Rectal smooth muscle tissue (tissue), 1 donor: ENCODE measurements around the gene FAM124B.
"Not testable (repeated sequence)": the region's sequence is repeated elsewhere in the genome, so short reads cannot be mapped to it uniquely, and the experiment has no call there.

Experiments
- H3K27ac ChIP-seq: one replicate; pipeline ENCODE4 v1.7.0; 2013; ENCODE audit warnings: low read depth, low read length, inconsistent platforms
- H3K27me3 ChIP-seq: one replicate; pipeline ENCODE4 v1.7.0; 2013; ENCODE audit warnings: low read length; ENCODE audit not compliant: control insufficient read depth, insufficient read depth
- H3K36me3 ChIP-seq: one replicate; pipeline ENCODE4 v1.7.0; 2013; ENCODE audit warnings: low read length; ENCODE audit not compliant: control insufficient read depth, insufficient read depth
- H3K4me1 ChIP-seq: one replicate; pipeline ENCODE4 v1.7.0; 2013; ENCODE audit warnings: low read length; ENCODE audit not compliant: control insufficient read depth, insufficient read depth
- H3K4me3 ChIP-seq: one replicate; pipeline ENCODE4 v1.7.0; 2013; ENCODE audit warnings: low read length
- H3K9ac ChIP-seq: one replicate; pipeline ENCODE4 v1.7.0; 2013; ENCODE audit warnings: low read length

Gene FAM124B

GRCh38 chr2:224389317-224389716 is 12.6 kb downstream of the FAM124B start:
- no peak overlapping the region for H3K27ac ChIP-seq
- H3K4me1 ChIP-seq: no peaks in the 10 kb centered on the region
- no peak overlapping the region for H3K4me3 ChIP-seq
- H3K36me3 ChIP-seq: no peaks in the 10 kb centered on the region
- no peaks in the 10 kb centered on the region for H3K27me3 ChIP-seq
- no peak overlapping the region for H3K9ac ChIP-seq

- H3K36me3 ChIP-seq: no peaks in the 10 kb centered on the region
- no peaks in the 10 kb centered on the region for H3K27me3 ChIP-seq
- no peak overlapping the region for H3K9ac ChIP-seq
- H3K27ac ChIP-seq: no peak overlapping the region
- no peaks in the 10 kb centered on the region for H3K4me1 ChIP-seq
- no peak overlapping the region for H3K4me3 ChIP-seq
Observed at GRCh38 chr2:224386876-224387275, 15.0 kb downstream of the FAM124B start.

- Histone ChIP-seq H3K4me3 (no peak overlapping the region), H3K9ac (no peak overlapping the region), H3K27me3 (no peaks in the 10 kb centered on the region), H3K4me1 (no peaks in the 10 kb centered on the region), H3K27ac (no peak overlapping the region), H3K36me3 (no peaks in the 10 kb centered on the region)
Observed at GRCh38 chr2:224382973-224383555, 18.8 kb downstream of the FAM124B start.

GRCh38 chr2:224382280-224382647 is 19.6 kb downstream of the FAM124B start:
- not testable (repeated sequence) for H3K9ac ChIP-seq, H3K4me3 ChIP-seq, H3K36me3 ChIP-seq, H3K27me3 ChIP-seq, H3K4me1 ChIP-seq, H3K27ac ChIP-seq

GRCh38 chr2:224381521-224382279 is 20.2 kb downstream of the FAM124B start:
- no peaks in the 10 kb centered on the region for H3K4me1 ChIP-seq
- H3K27ac ChIP-seq: no peak overlapping the region
- no peaks in the 10 kb centered on the region for H3K27me3 ChIP-seq
- H3K36me3 ChIP-seq: no peaks in the 10 kb centered on the region
- no peak overlapping the region for H3K9ac ChIP-seq
- no peak overlapping the region for H3K4me3 ChIP-seq

GRCh38 chr2:224379986-224380385 is 21.9 kb downstream of the FAM124B start:
- Histone ChIP-seq H3K36me3 (no peaks in the 10 kb centered on the region), H3K27me3 (no peaks in the 10 kb centered on the region), H3K4me3 (no peak overlapping the region), H3K4me1 (no peaks in the 10 kb centered on the region), H3K9ac (no peak overlapping the region), H3K27ac (no peak overlapping the region)

- no peaks in the 10 kb centered on the region for H3K36me3 ChIP-seq
- H3K9ac ChIP-seq: no peak overlapping the region
- H3K27ac ChIP-seq: no peak overlapping the region
- no peaks in the 10 kb centered on the region for H3K4me1 ChIP-seq
- no peaks in the 10 kb centered on the region for H3K27me3 ChIP-seq
- H3K4me3 ChIP-seq: no peak overlapping the region
Observed at GRCh38 chr2:224379172-224379571, 22.7 kb downstream of the FAM124B start.

- H3K27me3 ChIP-seq: no peaks in the 10 kb centered on the region
- H3K4me3 ChIP-seq: no peak overlapping the region
- no peak overlapping the region for H3K27ac ChIP-seq
- no peaks in the 10 kb centered on the region for H3K36me3 ChIP-seq
- H3K4me1 ChIP-seq: no peaks in the 10 kb centered on the region
- H3K9ac ChIP-seq: no peak overlapping the region
Observed at GRCh38 chr2:224378701-224379097, 23.2 kb downstream of the FAM124B start.

- H3K4me3 ChIP-seq: no peak overlapping the region
- no peaks in the 10 kb centered on the region for H3K36me3 ChIP-seq
- no peak overlapping the region for H3K27ac ChIP-seq
- no peaks in the 10 kb centered on the region for H3K27me3 ChIP-seq
- no peak overlapping the region for H3K9ac ChIP-seq
- no peaks in the 10 kb centered on the region for H3K4me1 ChIP-seq
Observed at GRCh38 chr2:224377751-224378700, 23.9 kb downstream of the FAM124B start.

GRCh38 chr2:224372641-224373040 is 29.3 kb downstream of the FAM124B start:
- Histone ChIP-seq H3K4me3 (no peak overlapping the region), H3K27ac (no peak overlapping the region), H3K4me1 (no peaks in the 10 kb centered on the region), H3K27me3 (no peaks in the 10 kb centered on the region), H3K9ac (no peak overlapping the region), H3K36me3 (no peaks in the 10 kb centered on the region)

GRCh38 chr2:224369028-224369632 is 32.8 kb downstream of the FAM124B start:
- H3K9ac ChIP-seq: no peak overlapping the region
- no peaks in the 10 kb centered on the region for H3K36me3 ChIP-seq
- no peaks in the 10 kb centered on the region for H3K4me1 ChIP-seq
- no peak overlapping the region for H3K27ac ChIP-seq
- H3K4me3 ChIP-seq: no peak overlapping the region
- no peaks in the 10 kb centered on the region for H3K27me3 ChIP-seq

GRCh38 chr2:224366267-224366844 is 35.6 kb downstream of the FAM124B start:
- Histone ChIP-seq H3K4me1 (no peaks in the 10 kb centered on the region), H3K4me3 (no peak overlapping the region), H3K27ac (no peak overlapping the region), H3K36me3 (no peaks in the 10 kb centered on the region), H3K9ac (no peak overlapping the region), H3K27me3 (no peaks in the 10 kb centered on the region)
